Neural progenitor cell (in vitro differentiated cells): Measurements from ENCODE around the gene CCDC182. TPM values are rescaled to one million over a fixed set of nuclear protein-coding genes. Genes with fewer than 3 reads are reported as not detected.

Experiments used
- DNase-seq: peaks from one replicate; pipeline ENCODE4 v3.0.0-alpha.2; 2016; ENCODE audit warnings: low spot score
- H2AFZ ChIP-seq: fragments of 200-600 bp; sonication (generic); replicated peaks from 2 replicates; pipeline ENCODE4 v1.6.1; 2016; ENCODE audit warnings: antibody characterized with exemption
- H3F3A ChIP-seq: fragments of 200-600 bp; sonication (generic); 2 replicates; pipeline ENCODE4 v1.6.1; 2016; ENCODE audit warnings: antibody characterized with exemption, low read depth
- H3K27ac ChIP-seq: fragments of 200-600 bp; sonication (generic); 2 replicates; pipeline ENCODE4 v1.5.1; 2016; ENCODE audit warnings: mild to moderate bottlenecking
- H3K27me3 ChIP-seq: fragments of 200-600 bp; sonication (generic); 2 replicates; pipeline ENCODE4 v1.6.1; 2016; ENCODE audit warnings: mild to moderate bottlenecking, moderate library complexity
- H3K36me3 ChIP-seq: fragments of 200-600 bp; sonication (generic); 2 replicates; pipeline ENCODE4 v1.5.1; 2016
- H3K4me1 ChIP-seq: fragments of 200-600 bp; sonication (generic); 2 replicates; pipeline ENCODE4 v1.6.1; 2016; ENCODE audit warnings: mixed run types
- H3K4me2 ChIP-seq: fragments of 200-600 bp; sonication (generic); 2 replicates; pipeline ENCODE4 v1.6.1; 2016
- H3K4me3 ChIP-seq: fragments of 200-600 bp; sonication (generic); 2 replicates; pipeline ENCODE4 v1.5.1; 2016
- H3K79me2 ChIP-seq: fragments of 200-600 bp; sonication (generic); 2 replicates; pipeline ENCODE4 v1.6.1; 2016; ENCODE audit warnings: low read depth
- H3K9ac ChIP-seq: fragments of 200-600 bp; sonication (generic); 2 replicates; pipeline ENCODE4 v1.6.1; 2016
- H3K9me3 ChIP-seq: fragments of 200-600 bp; sonication (generic); 2 replicates; pipeline ENCODE4 v1.5.1; 2016; ENCODE audit warnings: low read depth
- H4K20me1 ChIP-seq: fragments of 200-600 bp; sonication (generic); 2 replicates; pipeline ENCODE4 v1.6.1; 2016; ENCODE audit warnings: low read depth
- H3K27ac Mint-ChIP-seq: 3 replicates; pipeline ENCODE4 v1.8.0; 2021; ENCODE audit warnings: mixed read lengths
- H3K27me3 Mint-ChIP-seq: 2 replicates; pipeline ENCODE4 v1.8.0; 2022; ENCODE audit warnings: low read depth, mild to moderate bottlenecking, inconsistent platforms, moderate library complexity, mixed read lengths; ENCODE audit not compliant: insufficient read depth
- H3K36me3 Mint-ChIP-seq: 3 replicates; pipeline ENCODE4 v1.8.0; 2021; ENCODE audit warnings: mixed read lengths
- H3K4me1 Mint-ChIP-seq: 3 replicates; pipeline ENCODE4 v1.8.0; 2021; ENCODE audit warnings: mixed read lengths
- H3K4me3 Mint-ChIP-seq: 3 replicates; pipeline ENCODE4 v1.8.0; 2021; ENCODE audit warnings: mild to moderate bottlenecking, moderate library complexity, mixed read lengths
- H3K9me3 Mint-ChIP-seq: 3 replicates; pipeline ENCODE4 v1.8.0; 2020; ENCODE audit warnings: mixed read lengths
- CTCF ChIP-seq: fragments of 200-600 bp; sonication (generic); IDR thresholded peaks from 2 replicates; pipeline ENCODE4 v1.5.1; 2017; ENCODE audit warnings: antibody characterized with exemption, mild to moderate bottlenecking
- EZH2 ChIP-seq: fragments of 200-600 bp; sonication (generic); IDR thresholded peaks from 2 replicates; pipeline ENCODE4 v1.6.1; 2017; ENCODE audit warnings: antibody characterized with exemption, mild to moderate bottlenecking, moderate library complexity
- EZH2phosphoT487 ChIP-seq: fragments of 200-600 bp; sonication (generic); IDR thresholded peaks from 2 replicates; pipeline ENCODE4 v1.6.1; 2017; ENCODE audit warnings: antibody characterized with exemption
- total RNA-seq: library from RNA; depleted of rRNA; stranded (reverse); fragments of >200 nt; gene quantifications from 2 replicates; pipeline ENCODE4 v1.2.3, GENCODE V29; 2015; ENCODE audit warnings: low replicate concordance

Gene CCDC182
- total RNA-seq, 1 donor from 2014 or later = not detected

GRCh38 chr17:57782062-57782490, 37.0 kb upstream of the CCDC182 start:
- no peaks in the 10 kb centered on the region for H3K9me3 Mint-ChIP-seq
- H3K4me3 Mint-ChIP-seq = no peak overlapping the region
- Histone ChIP-seq H3K36me3 (no peaks in the 10 kb centered on the region), H3K4me1 (peaks cover 30% of the 10 kb centered on the region), H3K4me2 (peak overlapping the region; percentile 45), H3K9me3 (no peaks in the 10 kb centered on the region), H3K4me3 (no peak overlapping the region), H3K79me2 (no peaks in the 10 kb centered on the region), H3F3A (peaks cover 19% of the 10 kb centered on the region), H2AFZ (no peak overlapping the region), H3K9ac (no peak overlapping the region), H3K27me3 (peaks cover 27% of the 10 kb centered on the region), H4K20me1 (peaks cover 4% of the 10 kb centered on the region), H3K27ac (no peak overlapping the region)
- peaks cover 6% of the 10 kb centered on the region for H3K27me3 Mint-ChIP-seq
- peak; percentile 20 for DNase-seq
- peaks cover 24% of the 10 kb centered on the region for H3K4me1 Mint-ChIP-seq
- no peak for TF ChIP-seq CTCF
- no peak for TF ChIP-seq EZH2
- TF ChIP-seq EZH2phosphoT487 = no peak
- peak overlapping the region; percentile 31 for H3K27ac Mint-ChIP-seq
- no peaks in the 10 kb centered on the region for H3K36me3 Mint-ChIP-seq

- no peak overlapping the region for H3K4me3 ChIP-seq
- H3K9me3 ChIP-seq = no peaks in the 10 kb centered on the region
- H3K4me1 ChIP-seq = peaks cover 30% of the 10 kb centered on the region
- peaks cover 22% of the 10 kb centered on the region for H3K27me3 ChIP-seq
- H3K79me2 ChIP-seq = no peaks in the 10 kb centered on the region
- Mint-ChIP-seq H3K27me3 (peaks cover 9% of the 10 kb centered on the region), H3K36me3 (no peaks in the 10 kb centered on the region), H3K4me3 (no peak overlapping the region), H3K9me3 (no peaks in the 10 kb centered on the region), H3K27ac (peak overlapping the region; percentile 31), H3K4me1 (peaks cover 24% of the 10 kb centered on the region)
- H3K36me3 ChIP-seq = no peaks in the 10 kb centered on the region
- peaks cover 19% of the 10 kb centered on the region for H3F3A ChIP-seq
- peak; percentile 19 for DNase-seq
- H3K27ac ChIP-seq = no peak overlapping the region
- peaks cover 4% of the 10 kb centered on the region for H4K20me1 ChIP-seq
- peak overlapping the region; percentile 45 for H3K4me2 ChIP-seq
- H3K9ac ChIP-seq = no peak overlapping the region
- TF ChIP-seq EZH2phosphoT487 (no peak), EZH2 (no peak), CTCF (no peak)
- H2AFZ ChIP-seq = no peak overlapping the region
These were observed 36.4 kb upstream of the CCDC182 start for GRCh38 chr17:57781386-57782061.

- H3K27ac Mint-ChIP-seq = peak overlapping the region; percentile 10
These were observed 34.6 kb upstream of the CCDC182 start for GRCh38 chr17:57779706-57780105.

GRCh38 chr17:57778306-57778705, 33.2 kb upstream of the CCDC182 start:
- H3K27me3 ChIP-seq = peaks cover 4% of the 10 kb centered on the region
- peaks cover 5% of the 10 kb centered on the region for H3K9me3 Mint-ChIP-seq
- peaks cover 6% of the 10 kb centered on the region for H3K27me3 Mint-ChIP-seq
- H3K79me2 ChIP-seq = no peaks in the 10 kb centered on the region
- no peak overlapping the region for H3K4me3 Mint-ChIP-seq
- H3K27ac ChIP-seq = no peak overlapping the region
- H3K36me3 ChIP-seq = no peaks in the 10 kb centered on the region
- peaks cover 4% of the 10 kb centered on the region for H4K20me1 ChIP-seq
- H3K4me1 ChIP-seq = peaks cover 25% of the 10 kb centered on the region
- DNase-seq = no peak
- H3K36me3 Mint-ChIP-seq = no peaks in the 10 kb centered on the region
- H2AFZ ChIP-seq = no peak overlapping the region
- H3K27ac Mint-ChIP-seq = no peak overlapping the region
- no peaks in the 10 kb centered on the region for H3K9me3 ChIP-seq
- no peak overlapping the region for H3K4me2 ChIP-seq
- TF ChIP-seq EZH2 (no peak), CTCF (no peak), EZH2phosphoT487 (no peak)
- no peak overlapping the region for H3K4me3 ChIP-seq
- H3K4me1 Mint-ChIP-seq = peaks cover 18% of the 10 kb centered on the region
- peaks cover 19% of the 10 kb centered on the region for H3F3A ChIP-seq
- no peak overlapping the region for H3K9ac ChIP-seq

More at GRCh38 chr17:57779706-57780105, 34.6 kb upstream of the CCDC182 start:
- Mint-ChIP-seq H3K36me3 (no peaks in the 10 kb centered on the region), H3K27me3 (peaks cover 6% of the 10 kb centered on the region), H3K9me3 (peaks cover 5% of the 10 kb centered on the region), H3K4me1 (peaks cover 18% of the 10 kb centered on the region), H3K4me3 (no peak overlapping the region)
- no peak for DNase-seq
- H3K27me3 ChIP-seq = peaks cover 13% of the 10 kb centered on the region
- no peak overlapping the region for H3K4me2 ChIP-seq
- no peak overlapping the region for H3K9ac ChIP-seq
- no peak overlapping the region for H3K27ac ChIP-seq
- H3K4me3 ChIP-seq = no peak overlapping the region
- H3F3A ChIP-seq = peaks cover 19% of the 10 kb centered on the region
- H2AFZ ChIP-seq = no peak overlapping the region
- no peaks in the 10 kb centered on the region for H3K79me2 ChIP-seq
- no peaks in the 10 kb centered on the region for H3K36me3 ChIP-seq
- H3K9me3 ChIP-seq = no peaks in the 10 kb centered on the region
- peaks cover 30% of the 10 kb centered on the region for H3K4me1 ChIP-seq
- H4K20me1 ChIP-seq = peaks cover 4% of the 10 kb centered on the region
- TF ChIP-seq EZH2 (no peak), EZH2phosphoT487 (no peak)
